ENCODE results near the gene ITGB3BP.
"Not testable (repeated sequence)": the region's sequence is repeated elsewhere in the genome, so short reads cannot be mapped to it uniquely, and the experiment has no call there.

The ITGB3BP gene

DNA sequence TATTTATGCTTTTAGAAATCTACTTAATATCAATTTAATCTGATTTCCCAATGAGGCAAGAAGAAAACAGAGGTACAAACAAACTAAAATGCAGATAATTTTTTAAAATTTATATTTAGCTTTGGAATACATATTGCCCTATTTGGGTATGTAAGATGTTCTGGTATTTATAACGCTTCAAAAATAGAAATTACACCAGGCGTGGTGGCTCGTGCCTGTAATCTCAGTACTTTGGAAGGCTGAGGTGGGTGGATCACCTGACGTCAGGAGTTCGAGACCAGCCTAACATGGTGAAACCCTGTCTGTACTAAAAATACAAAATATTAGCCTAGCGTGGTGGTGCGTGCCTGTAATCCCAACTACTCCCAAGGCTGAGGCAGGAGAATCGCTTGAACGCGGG, 13.3 kb downstream of the ITGB3BP start:
- no peak for DNase-seq (ENCODE audit: extremely low read depth in 1 of 2, low read depth in 1 of 2)

DNA sequence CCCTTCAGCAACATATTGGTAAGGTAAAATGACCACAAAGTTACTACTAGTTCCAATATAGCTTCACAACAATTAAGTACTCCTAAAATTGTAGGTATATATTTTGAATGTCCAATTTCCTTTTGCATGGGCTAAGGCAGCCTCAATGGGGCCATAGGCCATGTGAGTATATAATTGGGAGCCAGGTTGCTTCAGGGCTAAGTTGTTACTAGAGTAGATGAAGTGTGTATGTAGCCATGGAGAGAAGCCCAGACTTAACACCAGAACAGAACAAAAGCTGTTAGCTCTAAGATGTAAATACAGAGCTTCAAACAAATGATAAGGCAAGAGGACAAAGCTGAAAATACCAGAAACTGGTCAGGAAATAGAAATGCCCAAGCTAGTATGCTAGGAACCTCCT, 16.2 kb downstream of the ITGB3BP start:
- DNase-seq (ENCODE audit: extremely low read depth in 1 of 2, low read depth in 1 of 2) = no peak

DNA sequence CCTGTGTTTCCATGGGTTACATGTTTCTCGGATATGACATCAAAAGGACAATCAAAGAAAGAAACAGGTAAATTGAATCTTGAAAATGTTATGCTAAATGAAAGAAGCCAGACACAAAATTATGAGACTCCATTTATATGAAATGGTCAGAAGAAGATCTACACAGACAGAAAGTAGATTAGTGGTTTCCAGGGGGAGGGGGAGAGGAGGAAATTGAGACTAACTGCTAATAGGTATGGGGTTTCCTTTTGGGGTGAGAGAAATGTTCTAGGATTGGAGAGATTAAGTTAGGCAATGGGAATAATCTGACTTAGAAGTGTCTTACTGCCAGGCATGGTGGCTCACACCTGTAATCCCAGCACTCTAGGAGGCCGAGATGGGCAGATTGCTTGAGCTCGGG, 21.8 kb downstream of the ITGB3BP start:
- DNase-seq (ENCODE audit: extremely low read depth in 1 of 2, low read depth in 1 of 2) = no peak

DNA sequence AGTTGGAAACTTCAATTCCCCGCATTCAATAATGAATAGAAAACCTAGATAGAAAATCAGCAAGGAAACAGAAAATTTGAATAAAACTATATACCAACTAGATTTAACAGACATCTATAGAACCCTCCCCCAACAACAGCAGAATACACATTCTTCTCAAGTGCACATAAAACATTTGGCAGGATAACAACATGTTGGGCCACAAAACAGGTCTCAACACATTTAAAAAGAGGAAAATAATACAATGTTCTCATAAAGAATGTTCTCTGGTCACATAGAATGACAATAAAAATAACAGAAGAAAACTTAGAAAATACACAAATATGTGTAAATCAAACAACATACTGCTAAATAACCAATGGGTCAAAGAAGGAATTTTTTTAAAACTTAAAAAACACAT, 24.9 kb downstream of the ITGB3BP start:
- no peak for DNase-seq (ENCODE audit: extremely low read depth in 1 of 2, low read depth in 1 of 2)

DNA sequence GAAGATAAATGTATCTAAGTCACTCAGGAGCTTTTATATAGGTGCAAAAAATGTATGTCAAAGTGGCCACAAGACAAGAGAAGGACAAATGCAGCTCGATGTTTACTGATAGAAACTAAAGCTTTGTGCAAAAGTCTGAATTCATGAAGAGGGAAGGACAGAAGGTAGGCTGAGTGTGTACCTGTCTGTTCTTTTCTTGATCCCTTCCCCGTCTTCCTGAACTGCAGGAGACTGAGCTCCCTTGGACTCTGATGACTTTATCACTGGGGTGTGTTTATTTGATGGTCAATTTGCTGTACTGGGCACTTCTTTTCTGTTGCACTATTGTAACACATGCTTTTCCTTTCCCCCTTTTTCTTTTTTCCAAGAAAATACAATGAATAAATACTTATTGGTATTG, 25.4 kb downstream of the ITGB3BP start:
- no peak for DNase-seq (ENCODE audit: extremely low read depth in 1 of 2, low read depth in 1 of 2)

DNA sequence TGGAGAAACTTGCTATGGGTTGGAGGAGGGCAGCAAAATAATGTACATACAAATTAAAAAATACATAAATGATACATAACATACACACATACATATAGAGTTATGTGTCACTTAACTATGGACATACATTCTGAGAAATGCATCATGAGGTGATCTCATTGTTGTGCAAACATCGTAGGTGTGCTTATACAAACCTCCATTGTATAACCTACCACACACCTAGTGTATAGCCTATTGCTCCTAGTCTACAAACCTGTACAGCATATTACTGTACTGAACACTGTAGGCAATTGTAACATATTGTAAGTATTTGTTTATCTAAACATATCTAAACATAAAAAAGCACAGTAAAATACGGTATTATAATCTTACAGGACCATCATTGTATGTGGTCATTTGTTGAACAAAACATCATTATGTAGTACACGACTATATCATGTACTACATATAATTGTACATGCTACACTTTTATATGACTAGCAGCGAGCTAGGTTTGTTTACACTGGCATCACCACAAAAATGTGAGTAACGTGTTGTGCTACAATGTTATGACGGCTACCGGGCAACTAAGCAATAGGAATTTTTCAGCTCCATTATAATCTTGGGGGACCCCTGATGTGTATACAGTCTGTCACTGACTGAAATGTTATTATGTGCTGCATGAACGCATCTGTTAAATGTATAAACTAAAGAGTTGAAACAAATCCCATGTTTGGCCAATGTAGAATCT, 35.5 kb downstream of the ITGB3BP start:
- DNase-seq (ENCODE audit: extremely low read depth in 1 of 2, low read depth in 1 of 2) = no peak

DNA sequence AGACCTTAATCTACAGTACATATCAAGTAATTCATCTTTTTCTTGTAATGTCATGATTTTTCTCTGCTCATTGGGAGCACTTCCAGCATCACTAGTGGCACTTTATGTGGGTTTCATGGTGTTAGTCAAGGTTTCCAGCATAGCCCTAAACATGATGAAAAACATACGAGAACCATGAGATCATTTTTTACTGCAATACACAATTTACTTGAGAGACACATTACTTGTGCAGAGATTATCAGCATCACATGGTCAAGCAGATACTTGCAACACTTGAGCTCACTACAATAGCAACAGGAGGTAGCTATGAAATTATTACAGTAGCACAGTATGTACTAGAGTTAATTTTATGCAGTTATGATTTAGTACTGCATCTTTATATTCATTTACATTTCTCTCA, 36.4 kb downstream of the ITGB3BP start:
- no peak for DNase-seq (ENCODE audit: extremely low read depth in 1 of 2, low read depth in 1 of 2)

DNA sequence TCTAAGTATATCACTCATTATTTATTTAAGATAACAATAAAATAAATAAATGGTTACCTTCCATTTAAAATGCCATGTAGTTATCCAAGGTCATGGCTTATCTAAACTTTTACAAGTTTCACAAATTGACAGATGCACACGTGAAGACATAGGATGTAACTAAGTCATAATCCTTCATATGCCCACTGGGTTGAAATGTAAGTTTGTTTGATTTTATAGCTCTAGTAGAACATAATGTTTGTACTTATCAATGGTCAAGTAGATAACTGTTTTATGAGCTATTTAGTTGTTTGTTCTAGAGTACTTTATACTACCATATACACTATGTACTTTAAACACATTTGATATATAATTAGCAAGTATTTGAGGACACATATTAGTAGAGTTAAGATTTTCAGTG, 43.0 kb downstream of the ITGB3BP start:
- no peak for DNase-seq (ENCODE audit: extremely low read depth in 1 of 2, low read depth in 1 of 2)

DNA sequence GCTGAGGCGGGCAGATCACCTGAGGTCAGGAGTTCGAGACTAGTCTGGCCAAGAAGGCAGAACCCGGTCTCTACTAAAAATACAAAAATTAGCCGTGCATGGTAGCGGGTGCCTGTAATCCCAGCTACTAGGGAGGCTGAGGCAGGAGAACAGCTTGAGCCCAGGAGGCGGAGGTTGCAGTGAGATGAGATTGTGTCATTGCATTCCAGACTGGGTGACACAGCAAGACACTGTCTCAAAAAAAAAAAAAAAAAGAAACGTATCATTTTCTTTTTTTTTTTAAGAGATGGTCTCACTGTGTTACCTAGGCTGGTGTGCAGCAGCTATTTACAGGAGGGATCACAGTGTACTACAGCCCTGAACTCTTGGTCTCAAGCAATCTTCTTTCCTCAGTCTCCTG, 47.3 kb downstream of the ITGB3BP start:
- DNase-seq (ENCODE audit: extremely low read depth in 1 of 2, low read depth in 1 of 2) = no peak

DNA sequence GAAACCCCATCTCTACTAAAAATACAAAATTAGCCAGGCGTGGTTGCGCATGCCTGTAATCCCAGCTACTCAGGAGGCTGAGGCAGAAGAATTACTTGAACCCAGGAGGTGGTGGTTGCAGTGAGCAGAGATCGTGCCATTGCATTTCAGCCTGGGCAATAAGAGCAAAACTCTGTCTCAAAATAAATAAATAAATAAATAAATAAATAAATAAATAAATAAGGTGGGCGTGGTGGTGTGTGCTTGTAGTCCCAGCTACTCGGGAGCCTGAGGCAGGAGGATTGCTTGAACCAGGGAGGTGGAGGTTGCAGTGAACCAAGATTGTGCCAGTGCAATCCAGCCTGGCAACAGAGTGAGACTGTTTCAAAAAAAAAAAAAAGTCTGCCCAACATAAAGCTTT, 54.3 kb downstream of the ITGB3BP start:
- not testable (repeated sequence) for DNase-seq (ENCODE audit: extremely low read depth in 1 of 2, low read depth in 1 of 2)

DNA sequence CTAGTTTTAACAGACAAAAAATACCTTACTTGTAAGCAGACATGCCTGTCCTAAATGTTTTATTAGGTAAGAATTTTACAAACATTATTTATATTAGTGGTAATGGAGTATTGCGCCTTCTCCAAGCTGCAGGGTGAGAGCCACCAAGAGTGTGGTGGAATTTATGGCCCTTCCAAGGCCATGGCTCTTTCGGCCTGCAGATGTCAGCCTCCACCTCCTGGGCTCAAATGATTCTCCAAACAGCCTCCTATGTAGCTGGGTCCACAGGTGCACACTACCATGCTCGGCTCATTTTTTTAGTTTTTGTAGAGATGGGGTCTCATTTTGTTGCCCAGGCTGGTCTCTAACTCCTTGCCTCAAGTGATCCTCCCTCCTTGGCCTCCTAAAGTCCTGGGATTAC, 56.3 kb downstream of the ITGB3BP start:
- no peak for DNase-seq (ENCODE audit: extremely low read depth in 1 of 2, low read depth in 1 of 2)

DNA sequence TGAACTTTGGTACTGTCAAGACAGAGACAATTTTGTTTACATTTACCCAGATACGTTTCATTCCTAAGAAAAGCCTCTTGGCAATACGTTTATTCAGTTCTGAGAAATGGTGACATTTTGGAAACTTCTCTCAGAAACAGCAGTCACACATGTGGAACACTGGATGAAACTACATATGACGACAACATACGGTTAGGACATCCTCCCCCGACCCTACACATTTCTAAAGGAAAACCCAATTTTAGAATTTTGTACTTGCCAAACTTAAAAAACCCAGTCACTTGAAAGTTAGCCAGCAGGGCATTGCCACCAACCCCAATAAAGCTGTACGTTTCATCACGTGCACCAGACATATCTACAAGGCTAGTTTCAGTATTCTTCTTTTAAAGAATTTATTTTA, 56.8 kb downstream of the ITGB3BP start:
- no peak for DNase-seq (ENCODE audit: extremely low read depth in 1 of 2, low read depth in 1 of 2)

DNA sequence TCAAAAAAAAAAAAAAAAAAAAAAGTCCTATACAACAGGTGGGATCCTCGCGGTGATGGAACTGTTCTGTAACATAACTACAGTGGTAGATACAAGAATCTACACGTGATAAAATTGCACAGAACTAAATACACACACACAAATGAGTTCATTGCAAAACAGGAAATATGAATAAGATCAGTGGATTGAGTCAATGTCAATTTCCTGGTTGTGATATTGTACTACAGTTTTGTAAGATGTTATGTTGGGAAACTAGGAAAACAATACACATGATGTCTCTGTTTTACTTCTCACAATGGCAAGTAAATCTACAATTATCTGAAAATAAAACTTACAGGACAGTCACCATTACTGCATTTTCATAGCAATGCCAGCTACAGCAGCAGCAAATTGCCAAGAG, 59.8 kb downstream of the ITGB3BP start:
- no peak for DNase-seq (ENCODE audit: extremely low read depth in 1 of 2, low read depth in 1 of 2)

DNA sequence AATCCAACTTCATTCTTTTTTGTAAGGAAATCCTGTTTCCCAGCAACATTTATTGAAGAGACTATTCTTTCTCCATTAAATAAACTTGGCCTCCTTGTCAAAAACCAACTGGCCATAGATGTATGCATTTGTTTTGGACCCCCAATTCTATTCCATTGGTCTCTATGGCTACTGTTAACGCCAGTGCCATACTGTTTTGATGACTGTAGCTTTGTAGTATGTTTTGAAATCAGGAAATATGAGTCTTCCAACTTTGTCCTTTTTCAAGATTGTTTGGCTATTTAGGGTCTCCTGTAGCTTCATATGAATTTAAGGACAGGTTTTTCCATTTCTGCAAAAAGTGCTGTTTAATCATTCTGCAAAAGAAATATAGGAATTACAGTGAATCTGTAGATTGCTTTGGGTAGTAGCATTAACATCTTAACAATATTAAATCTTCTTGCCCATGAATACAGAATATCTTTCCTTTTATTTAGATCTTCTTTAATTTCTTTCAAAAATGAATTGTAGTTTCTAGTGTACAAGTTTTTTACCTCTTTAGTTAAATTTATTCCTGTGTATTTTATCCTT, 61.3 kb downstream of the ITGB3BP start:
- no peak for DNase-seq (ENCODE audit: extremely low read depth in 1 of 2, low read depth in 1 of 2)

DNA sequence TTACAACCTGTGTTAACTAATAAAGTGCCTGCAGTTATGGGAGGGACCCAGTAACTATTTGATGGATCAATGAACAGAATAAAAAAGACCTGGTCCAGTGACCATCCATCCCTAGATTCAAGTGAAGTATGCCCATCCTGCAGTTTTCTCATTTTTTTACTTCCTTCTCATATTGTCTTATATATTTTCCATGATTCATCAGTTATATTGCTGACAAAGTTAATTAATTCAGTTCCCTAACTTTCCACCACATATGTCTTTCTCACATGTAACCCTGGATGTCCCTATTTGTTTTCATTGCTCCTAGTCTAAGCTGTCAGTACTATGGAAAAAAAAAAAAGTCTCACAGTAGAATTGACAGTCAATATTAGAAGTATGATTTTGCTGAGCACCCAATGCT, 64.3 kb downstream of the ITGB3BP start:
- no peak for DNase-seq (ENCODE audit: extremely low read depth in 1 of 2, low read depth in 1 of 2)

DNA sequence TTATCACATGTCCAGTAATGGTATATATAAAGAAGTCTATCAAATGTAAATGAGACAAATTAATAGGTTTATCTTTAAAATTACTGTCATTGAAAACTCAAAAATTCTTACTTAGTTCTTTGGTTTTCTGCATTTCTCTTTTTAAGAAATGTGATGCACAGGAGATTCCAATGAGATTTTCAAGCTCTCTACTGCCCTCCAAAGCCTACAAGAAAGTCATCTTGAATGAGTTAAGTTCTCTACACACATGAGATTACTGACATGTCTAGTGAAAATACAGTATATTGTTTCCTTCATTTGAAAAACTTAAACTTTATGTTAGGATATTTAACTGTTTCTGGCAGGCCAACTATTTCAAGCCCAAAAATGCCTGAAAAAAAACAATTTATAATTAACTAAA, 68.8 kb downstream of the ITGB3BP start:
- no peak for DNase-seq (ENCODE audit: extremely low read depth in 1 of 2, low read depth in 1 of 2)

DNA sequence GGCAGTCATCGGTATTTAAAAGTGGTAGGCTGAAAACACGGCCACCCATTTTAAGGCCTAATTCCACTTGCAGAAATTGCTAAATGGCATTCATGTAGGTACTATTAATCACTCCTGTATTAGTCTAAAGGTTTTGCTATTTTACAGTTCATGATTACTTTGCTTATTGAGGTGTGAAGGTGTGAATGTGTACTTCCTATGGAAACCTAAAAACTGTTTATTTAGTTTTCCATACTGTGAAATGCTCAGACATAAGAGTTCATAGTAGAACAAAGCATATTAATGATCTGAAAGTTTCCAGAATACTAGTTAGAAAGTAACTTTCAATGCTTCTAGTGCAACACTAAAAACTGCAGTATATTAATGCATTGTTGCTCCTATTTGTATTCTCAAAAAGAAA, 69.8 kb downstream of the ITGB3BP start:
- no peak for DNase-seq (ENCODE audit: extremely low read depth in 1 of 2, low read depth in 1 of 2)

DNA sequence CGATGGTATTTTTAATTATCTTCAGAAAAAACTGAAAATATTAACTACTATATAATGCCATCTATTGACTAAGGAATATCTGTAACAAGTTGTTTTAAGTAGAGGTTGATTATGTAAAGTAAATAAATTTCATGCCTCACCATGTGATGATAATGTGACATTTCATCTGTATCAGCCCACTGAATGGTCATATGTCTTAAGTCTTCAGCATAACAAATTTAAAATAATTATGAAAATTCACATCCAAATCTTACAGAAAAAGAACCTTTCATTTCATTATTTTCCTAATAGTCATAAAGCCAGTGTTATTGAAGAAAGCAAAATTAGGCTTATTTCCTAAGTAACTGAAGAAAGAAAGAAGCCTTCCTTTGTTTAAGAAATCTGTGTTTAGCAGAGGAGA, 72.6 kb downstream of the ITGB3BP start:
- DNase-seq (ENCODE audit: extremely low read depth in 1 of 2, low read depth in 1 of 2) = no peak

DNA sequence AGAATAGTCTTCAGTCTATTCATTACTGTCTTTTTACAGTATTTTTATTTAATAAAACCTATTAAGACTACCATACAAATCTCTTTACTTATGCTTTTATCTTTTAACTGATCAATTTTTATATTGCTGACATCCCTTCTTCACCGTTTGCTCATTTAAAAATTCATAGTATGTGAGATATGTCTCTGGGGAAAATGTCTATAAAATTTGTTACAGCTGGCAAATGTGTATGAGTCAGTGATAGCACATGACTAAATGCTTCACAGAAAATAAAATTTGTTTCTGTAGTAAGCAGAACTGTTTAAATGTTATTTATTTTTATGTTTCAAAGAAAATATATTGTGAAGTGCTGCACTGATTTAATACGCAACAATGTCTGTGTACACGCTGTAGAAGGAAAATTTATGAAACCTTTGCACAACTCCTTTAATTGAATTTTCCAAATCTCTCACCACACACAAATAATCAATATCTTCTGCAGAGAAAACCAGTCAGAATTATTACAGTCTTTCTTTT, 74.2 kb downstream of the ITGB3BP start:
- no peak for DNase-seq (ENCODE audit: extremely low read depth in 1 of 2, low read depth in 1 of 2)

DNA sequence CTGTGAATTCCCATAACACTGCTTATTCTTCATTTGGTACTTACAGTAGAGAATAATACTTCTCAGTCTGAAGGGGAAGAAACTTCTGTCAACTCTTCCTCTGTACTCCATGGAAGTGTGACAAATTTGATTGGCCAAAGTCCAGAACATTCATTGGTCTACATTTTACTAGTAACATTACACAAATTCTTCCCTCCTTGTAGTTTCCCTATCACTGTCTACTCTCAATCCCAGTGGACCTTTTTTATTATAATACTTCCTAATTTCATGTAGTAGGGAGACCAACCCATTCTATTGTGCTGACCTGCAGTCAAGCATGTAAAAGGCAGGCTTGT, 80.9 kb downstream of the ITGB3BP start:
- DNase-seq (ENCODE audit: extremely low read depth in 1 of 2, low read depth in 1 of 2) = no peak

DNA sequence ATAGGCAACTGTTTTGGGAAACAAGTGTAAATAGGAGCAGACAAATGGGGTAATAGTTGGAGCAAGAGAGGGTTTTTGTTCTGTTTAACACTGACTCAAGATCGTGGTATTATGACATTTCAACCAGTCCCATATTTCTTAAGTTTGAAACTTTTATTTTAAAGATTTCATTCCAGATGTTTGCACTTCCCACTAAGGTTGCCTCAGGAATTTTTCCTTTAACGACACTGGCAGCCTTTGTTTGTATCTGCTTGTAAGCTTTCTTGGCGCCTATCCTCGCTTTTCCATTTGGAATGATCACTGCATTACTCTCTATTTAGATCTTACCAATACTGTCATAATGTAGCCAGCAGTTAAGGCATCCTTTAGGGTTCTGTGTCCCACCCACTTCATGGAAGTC, 87.9 kb downstream of the ITGB3BP start:
- no peak for DNase-seq (ENCODE audit: extremely low read depth in 1 of 2, low read depth in 1 of 2)

DNA sequence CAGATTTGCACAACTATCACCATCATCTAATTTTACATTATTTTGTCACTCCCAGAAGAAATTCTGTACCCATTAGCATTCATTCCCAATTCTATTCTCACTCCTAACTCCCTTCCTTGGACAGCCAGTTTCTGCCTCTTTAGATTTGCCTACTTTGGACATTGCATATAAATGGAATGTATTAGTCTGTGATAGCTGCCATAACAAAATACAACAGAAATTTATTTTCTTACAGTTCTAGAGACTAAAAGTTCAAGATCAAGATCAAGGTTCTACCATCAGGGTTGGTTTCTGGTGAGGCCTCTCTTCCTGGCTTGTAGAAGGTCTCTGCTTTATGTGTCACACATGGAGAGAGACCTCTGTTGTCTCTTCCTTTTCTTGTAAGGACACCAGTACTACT, 93.7 kb downstream of the ITGB3BP start:
- DNase-seq (ENCODE audit: extremely low read depth in 1 of 2, low read depth in 1 of 2) = no peak

DNA sequence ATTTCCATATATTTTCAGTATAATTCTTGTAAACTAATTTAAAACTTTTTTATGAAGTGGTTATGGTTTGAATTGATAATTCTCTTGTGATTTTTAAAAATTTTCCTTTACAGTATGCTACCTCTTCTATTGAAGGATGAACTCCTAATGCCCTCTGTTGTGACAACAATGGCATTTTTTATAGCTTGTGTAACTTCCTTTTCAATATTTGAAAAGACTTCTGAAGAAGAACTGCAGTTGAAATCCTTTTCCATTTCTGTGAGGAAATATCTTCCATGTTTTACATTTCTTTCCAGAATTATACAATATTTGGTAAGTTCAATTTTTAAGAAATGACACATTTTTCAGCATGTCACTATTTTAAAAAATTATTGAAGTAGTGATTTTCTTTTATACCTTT, 94.2 kb downstream of the ITGB3BP start:
- DNase-seq (ENCODE audit: extremely low read depth in 1 of 2, low read depth in 1 of 2) = no peak
